AG08395 (cell line): ENCODE results near the gene DENND6B.

Source experiments
- DNase-seq: peaks from one replicate; pipeline ENCODE4 v3.0.0; 2012; ENCODE audit warnings: mixed read lengths, low spot score

The DENND6B gene

GRCh38 chr22:50304528-50305392 is 22.1 kb downstream of the DENND6B start:
- DNase-seq, result no peak

DNA sequence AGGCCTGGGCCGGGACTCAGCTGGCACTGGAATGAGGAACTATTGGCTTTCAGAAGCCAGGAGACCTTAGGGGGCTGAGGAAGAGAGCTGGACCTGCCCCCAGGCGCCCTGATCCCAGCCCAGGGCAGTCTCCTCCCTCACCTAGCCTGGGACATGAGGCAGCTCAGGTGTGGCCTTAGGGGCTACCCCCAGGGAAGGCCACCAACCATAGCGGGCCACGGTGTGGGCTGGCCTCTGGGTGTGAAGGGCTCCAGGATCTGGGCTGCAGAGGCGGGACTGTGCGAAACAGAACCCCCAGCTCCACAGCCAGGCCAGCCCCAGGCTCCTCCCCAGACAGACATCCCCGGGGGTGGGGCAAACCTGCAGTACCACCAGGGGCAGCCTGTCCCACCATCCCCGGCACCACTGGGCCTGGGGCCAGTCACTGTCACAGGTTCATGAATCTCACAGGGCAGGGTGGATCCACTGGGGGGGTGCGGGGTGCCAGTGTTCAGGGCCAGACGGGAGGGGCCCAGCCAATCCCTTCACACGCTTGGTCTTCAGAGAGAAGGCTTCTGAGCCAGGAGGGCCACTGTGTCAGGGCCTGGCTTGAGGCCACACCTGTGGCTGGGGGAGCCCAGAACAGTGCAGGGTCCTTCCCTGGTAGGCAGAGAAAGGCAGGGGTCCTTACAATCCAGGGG is 22.8 kb downstream of the DENND6B start:
- no peak for DNase-seq

DNA sequence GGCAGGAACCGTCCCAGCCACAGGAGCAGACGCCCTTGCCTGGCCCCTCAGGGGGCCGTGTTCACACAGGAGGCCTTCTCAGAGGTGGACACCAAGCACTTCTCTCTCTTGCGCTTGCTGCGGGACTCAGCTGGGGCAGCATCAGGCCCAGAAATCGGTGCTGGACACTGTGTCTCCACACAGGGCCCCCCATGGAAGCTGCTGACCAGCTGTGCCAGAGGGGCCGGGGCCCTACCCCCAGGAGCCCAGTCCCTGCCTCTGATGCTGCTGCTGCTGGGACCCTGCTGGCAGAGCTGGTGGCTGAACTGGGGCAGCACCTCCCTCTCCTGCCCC is 23.3 kb downstream of the DENND6B start:
- no peak for DNase-seq

- no peak for DNase-seq
Observed at GRCh38 chr22:50302564-50302963, 24.2 kb downstream of the DENND6B start.

DNA sequence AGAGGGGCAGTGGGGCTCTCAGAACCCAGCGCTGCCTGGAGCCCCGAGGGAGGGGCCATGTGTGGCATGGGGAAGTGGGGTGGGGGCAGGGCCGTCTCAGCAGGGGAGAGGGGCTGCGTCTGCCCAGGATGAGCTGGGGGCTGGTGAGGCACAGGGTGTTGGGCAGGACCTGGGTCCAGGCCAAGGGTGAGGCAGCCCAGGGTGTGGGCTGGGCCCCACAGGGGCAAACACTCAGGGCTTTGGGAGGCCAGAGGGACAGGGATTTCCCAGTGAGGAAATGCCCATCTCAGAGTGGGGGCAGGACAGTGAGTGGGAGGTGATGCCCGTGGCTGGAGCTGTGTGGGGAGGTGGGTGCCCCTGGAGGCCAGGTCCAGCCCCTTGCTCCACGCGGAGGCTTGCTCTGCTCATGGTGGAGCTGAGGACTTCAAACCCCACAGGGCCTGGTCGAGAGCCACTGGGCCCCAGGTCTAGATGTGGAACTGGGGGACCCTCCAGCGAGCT is 24.7 kb downstream of the DENND6B start:
- DNase-seq, result no peak

GRCh38 chr22:50301581-50301991 is 25.2 kb downstream of the DENND6B start:
- DNase-seq, result no peak

DNA sequence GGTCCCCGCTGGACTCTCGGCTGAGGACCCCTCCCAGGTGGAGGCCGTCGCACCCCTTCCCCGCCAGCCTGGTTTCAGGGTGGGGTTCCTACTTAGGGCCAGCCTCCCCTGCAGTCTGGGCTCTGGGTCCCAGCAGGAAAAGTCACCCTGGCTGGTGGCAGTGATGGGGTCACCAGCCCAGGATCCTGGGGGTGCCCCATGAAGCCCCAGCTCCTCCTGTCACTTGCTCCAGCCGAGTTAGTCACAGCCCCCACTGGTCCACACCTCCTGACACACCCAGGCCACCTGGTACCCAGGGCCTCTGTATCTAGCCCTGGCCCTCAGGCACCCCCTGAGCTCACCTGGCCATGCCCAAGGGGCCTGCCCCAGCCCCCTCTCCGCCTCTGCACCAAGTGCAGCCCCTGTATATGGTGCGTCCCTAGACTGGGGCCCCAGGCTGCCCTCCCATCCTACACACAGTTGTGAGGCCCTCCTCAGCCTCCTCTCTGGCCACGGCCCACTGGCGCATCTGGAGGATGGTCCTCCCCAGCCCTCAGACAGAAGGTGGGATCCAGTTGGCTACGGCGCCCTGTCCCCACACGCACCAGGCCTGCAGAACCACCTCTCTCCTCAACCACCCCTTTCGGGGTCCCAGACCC is 26.1 kb downstream of the DENND6B start:
- no peak for DNase-seq

- DNase-seq, result no peak
Observed at GRCh38 chr22:50299785-50300619, 26.8 kb downstream of the DENND6B start.

DNA sequence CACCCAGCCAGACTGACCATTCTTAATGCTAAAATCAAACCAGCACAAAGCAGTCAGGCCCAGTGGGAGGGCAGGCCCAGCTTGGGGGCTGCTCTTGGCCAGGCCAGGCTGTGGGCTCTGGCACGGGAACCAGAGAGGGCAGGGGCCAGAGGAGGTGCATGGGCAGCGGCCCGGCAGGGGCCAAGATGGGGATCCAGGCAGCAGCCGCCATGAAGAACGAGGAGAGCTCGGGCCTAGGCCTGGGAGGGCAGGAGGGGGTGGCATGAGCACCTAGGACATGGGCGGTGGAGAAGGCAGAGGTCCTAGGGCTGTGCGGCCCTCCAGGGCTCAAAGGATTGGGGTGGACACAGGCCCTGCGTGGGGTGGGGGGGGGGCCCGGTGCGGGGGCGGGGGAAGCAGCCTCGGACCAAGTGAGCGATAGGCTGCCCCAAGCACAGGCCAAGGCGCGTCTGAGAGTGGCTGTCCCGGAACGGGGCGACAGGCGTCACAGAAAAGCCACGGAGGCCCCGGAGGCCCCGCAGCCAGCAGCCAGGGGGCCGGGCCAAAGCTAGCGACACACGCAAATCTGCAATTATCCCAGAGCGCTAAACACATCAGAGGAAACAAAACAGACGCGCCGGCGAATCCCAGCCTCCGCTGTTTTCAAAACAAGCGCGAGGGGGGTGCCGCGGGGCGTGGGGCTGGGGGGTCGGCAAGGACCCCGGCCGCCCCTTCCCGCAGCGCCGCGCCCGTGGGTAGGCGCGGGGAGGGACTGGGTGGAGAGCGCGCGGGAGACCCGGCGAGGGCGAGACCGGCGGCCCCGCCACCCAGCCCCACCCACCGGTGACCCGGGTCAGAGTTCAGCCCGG is 27.7 kb downstream of the DENND6B start:
- DNase-seq, result peak; percentile 57

DNA sequence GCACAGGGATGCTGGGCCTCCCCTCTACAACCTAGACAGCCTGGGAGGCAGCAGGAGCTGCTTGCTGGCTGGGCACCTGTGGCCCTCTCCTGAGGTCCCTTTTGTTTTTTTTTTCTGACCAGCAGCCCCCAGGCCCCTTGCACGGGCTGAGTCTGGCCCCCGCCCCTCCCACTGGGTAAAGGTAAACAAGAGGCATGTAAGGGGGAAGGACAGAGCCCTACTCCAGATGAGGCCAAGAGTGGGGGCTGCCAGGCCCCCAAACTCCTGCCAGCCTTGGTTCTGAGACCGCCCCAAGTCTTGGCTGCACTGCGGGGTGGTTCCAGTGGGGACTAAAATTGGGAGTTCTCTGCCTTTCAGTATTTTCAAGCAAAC is 28.6 kb downstream of the DENND6B start:
- DNase-seq, result no peak

GRCh38 chr22:50297510-50298265 is 29.1 kb downstream of the DENND6B start:
- no peak for DNase-seq

DNA sequence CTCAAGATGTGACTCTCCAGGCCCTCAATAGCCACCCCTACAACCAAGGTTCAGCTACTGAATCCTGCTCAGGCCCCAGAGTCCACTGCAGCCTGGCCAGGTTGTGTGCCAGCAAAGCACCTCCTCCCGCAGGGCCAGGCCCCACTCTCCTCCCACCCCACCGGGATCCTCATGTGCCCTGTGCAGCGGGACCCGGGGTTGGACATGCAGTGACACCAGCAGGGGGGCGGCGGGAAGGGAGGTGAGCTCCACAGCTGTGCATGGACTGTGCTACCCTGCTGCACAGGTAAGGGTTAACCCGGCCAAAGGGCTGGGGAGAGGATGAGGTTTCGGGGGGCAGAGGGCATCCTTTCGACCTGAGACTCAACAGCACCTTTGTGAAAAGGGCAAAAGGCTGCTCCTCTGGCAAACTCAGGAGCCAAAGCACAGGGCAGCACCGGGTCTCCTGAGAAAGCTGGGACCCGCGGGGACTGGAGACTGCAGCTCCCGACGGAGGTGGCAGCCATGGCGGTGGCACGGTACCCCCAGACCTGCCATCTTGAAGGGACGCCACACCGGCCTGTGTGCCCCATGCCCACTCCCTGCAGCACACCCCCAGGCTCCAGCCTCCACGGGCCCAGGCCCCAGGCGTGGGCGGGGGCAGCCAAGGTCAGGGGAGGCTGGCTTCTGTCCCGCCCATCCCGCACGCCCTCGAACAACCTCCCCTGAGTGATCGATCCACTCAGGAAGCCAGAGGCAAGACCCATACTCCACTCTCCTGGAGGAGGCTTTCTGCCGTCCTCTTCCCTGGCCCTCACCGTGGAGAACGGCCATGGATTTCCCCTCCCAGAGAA is 29.9 kb downstream of the DENND6B start:
- DNase-seq, result no peak

- DNase-seq, result no peak
Observed at GRCh38 chr22:50294319-50294656, 32.5 kb downstream of the DENND6B start.

DNA sequence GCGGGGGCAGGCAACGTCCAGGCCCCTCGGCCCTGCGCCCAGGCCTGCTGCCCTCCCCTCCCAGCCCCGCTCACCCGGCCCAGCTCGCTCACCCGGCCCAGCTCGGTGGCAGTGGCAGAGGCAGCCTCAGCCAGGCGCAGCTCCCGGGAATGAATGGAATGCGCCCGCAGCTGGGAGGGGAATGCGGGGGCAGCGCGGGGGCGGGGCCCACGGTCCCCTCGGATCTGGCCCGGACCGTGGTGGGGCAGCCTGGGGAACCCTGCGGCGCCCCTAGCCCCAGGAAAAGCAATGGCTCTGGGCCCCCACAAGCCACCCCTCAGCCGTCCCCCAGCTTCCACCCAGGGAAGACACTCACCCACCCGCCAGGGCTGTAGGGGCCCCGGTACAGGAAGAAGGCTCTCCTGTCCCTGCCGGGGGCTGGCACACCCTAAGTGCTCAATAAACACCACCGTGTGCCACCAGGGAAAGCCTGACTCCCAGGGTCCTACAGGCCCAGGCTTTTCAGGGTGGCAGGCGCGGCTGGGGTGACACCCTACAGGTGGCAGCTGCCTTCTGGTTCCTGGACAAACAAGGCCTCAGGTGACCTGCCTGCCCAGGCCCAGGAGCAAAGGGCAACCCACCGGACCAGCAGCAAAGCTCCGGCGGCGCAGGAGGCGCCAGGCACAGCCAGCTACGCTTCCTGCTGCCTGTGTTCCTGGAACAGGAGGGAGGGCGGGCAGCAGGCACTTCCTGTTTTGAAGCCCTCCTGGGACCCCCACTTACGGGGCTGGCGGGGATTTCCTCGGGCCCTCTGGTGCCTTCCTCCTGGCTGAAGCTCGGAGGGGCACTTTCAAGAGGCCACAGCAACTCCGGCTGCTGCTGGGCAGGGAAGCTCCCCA is 33.1 kb downstream of the DENND6B start:
- DNase-seq, result peak; percentile 89

DNA sequence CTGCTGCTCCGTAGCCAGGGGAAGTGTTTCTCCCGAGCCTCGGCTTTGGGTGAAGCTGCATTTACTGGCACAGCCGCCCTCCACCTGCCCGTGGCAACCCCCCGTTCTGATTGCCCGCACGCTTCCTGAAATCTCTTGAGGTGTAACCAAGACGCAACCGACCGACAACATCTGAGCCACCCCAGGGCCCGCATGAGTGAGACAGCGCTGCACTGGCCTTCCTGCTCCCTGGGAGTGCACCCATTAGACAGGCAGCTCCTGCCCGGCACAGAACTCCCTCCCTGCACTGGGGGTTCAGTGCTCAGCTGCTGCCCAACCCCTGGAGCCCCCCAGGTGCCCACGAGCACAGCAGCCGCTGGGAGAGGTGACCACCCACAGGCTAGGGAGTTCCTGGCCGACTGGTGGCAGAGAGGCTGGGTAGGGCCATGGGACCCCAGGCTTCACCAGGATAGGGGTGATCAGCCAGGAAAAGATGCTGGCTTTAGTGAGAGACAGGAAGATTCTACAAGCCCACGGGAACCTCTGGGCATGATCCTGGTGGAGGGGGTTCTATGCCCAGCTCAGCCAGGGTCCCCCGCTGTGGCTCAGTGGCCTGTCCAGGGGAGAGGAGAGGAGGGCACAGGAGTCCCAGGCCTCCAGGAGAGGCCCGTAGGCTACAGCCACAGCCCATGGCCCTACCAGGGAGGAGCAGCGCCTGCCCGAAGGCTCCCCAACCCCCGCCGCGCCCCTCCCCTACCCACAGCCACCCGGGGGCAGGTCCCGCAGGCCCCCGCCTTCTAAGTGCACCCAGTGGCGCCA is 34.0 kb downstream of the DENND6B start:
- no peak for DNase-seq

- no peak for DNase-seq
Observed at GRCh38 chr22:50289942-50290630, 36.7 kb downstream of the DENND6B start.
